ENCODE data around the gene RTL5. TPM values are rescaled to one million over a fixed set of nuclear protein-coding genes. Genes with fewer than 3 reads are reported as not detected.
A peak's percentile ranks its signal among the peaks of the same experiment; 100 is the strongest.

RTL5 gene
- total RNA-seq, 1 experiment from 2014 or later = not detected

- DNase-seq (ENCODE audit: low read depth) = no peak
Observed at GRCh38 chrX:72130156-72130761, 1.5 kb downstream of the RTL5 start.

DNA sequence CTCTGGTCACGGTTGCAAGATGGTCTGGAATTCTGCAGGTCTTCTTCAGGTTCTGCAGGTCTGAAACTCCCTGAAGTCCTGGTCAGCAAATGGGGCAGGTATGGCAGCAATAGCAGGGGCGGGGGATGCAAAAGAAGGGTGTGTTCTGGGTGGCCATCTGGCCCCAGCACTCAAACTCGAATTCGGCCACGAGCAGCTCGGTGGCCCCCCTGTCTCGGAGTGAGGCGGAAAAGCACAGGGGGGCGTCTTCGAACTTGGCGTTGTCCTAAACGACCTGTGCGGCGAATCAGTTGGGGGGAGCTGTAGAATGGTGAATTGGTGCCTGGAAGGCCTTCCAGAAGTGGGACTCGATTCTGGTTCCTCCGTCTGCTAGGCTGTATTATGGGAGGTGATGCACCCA is 2.1 kb downstream of the RTL5 start:
- DNase-seq (ENCODE audit: low read depth) = no peak

DNA sequence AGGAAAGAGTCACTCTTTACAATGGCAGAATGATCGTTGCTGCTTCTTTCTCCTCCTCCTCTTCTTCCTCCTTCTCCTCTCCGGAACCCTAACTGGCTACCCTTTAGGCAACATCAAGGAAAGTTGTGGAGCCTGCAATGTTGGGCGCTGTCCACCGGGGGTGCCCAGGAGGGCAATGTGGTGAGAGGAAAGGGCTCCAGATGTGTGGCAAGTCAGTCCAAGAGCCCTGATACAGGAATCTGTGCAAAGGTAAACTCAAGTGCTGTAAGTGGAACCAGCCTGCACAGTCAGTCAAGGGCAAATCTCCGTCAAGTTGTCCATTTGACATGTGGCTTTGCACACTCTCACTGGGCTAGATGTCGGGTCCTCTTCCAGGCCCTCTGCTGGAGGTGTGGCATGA is 2.8 kb downstream of the RTL5 start:
- DNase-seq (ENCODE audit: low read depth) = no peak

- DNase-seq (ENCODE audit: low read depth) = no peak
Observed at GRCh38 chrX:72128183-72128834, 3.4 kb downstream of the RTL5 start.

DNA sequence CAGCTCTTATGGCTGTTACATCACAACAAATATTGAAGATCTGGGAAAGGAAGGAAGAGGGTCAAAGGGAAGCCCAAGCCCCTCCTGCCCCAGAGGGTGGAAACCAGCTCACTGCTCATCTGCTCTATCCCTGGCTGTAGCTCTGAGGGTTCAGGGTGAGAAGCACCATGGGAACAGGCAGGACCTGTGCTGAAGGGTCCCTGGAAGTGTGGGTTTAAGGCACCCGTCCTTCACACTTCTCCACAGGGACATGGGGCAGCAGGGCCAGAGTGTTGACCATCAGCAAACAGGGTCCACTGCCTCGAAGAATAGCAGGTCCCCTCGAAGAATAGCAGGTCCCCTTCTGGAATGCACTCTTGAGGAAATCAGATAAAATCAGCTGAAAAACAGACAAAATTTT is 4.4 kb downstream of the RTL5 start:
- no peak for DNase-seq (ENCODE audit: low read depth)

- peak; percentile 83 for DNase-seq (ENCODE audit: low read depth)
Observed at GRCh38 chrX:72126539-72127140, 5.1 kb downstream of the RTL5 start.

DNA sequence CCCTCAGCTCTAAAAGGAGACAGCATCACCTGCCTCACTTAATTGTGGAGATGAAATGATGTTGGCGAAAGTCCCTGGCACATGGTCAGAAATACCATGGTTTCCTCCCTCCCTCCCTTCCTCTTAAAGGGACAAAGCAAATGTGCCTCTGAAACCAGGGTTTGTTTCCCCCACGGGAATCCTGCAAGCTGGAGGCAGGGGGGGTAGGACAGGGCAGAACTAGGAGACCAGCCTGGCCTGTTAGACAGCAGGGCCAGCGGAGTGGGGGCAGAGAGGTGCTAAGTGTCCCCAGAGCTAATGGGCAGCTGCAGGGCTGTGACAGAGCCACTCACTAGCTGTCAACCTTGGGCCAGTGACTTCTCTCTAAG is 5.7 kb downstream of the RTL5 start:
- DNase-seq (ENCODE audit: low read depth) = no peak

GRCh38 chrX:72125331-72126047 is 6.2 kb downstream of the RTL5 start:
- DNase-seq (ENCODE audit: low read depth) = no peak

DNA sequence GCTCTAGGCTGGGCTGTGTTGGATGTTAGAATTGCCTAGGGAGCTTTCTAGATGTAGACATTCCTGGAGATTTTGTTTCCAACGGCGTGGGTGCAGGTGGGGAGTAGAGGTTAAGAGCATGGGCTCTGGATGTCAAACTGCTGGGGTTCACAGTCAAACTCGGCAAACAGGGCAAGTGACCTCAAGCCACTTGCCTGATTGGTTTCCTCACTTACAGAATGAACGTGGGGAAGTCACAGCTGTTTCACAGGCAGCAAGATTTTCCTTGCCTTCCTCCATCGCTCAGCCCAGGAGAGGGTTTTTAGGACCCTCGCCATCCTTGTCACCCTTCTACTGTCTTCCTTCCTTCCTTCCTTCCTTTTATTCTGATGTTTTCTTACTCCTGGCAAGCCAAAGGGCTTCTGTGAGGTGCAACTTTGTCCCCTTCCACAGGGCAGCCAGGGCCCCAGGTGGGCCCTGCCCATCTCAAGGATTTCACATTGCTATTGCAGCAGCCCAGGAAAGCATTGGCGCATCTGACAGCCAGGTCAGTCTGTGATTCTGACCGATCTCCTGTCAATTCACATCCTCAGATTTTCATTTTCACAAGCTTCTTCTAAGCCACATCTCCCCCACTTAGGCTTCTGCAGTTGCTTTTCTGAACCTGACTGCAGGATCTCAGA is 7.0 kb downstream of the RTL5 start:
- DNase-seq (ENCODE audit: low read depth) = no peak

- peak; percentile 23 for DNase-seq (ENCODE audit: low read depth)
Observed at GRCh38 chrX:72123471-72124185, 8.1 kb downstream of the RTL5 start.

DNA sequence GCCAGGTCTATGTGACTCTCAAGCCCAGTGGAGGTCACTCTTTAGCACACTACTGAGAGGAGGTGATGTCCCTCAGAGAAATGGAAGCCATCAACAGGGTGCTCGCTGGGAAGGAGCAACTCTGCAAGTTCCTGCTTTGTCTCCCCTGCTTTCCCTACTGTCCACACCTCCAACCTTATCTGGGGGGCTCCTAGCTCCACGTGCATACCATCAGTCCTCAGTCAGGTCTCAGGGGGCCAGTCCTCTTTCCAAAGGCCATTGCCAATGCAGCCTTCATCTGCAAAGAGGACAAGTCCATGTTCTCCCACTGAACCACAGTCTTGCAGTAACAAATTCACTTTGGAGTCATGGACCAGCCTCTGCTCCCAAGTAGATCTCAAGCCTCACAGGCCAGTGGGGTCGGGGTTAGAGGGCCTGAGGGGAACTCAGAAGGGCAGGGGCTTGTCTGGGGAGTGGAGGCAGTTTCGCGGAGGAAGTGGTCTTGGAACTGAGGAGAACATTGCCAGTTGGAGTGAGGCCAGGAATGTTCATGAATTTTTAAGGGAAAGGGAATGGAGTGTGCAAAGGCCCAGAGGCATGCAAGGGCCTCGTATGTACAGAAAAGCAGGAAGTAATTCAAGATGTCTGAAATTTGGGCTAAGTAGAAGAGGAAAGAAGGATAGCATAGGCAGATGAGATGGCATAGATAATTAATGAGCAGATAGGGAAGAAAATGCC is 8.9 kb downstream of the RTL5 start:
- DNase-seq (ENCODE audit: low read depth) = no peak

DNA sequence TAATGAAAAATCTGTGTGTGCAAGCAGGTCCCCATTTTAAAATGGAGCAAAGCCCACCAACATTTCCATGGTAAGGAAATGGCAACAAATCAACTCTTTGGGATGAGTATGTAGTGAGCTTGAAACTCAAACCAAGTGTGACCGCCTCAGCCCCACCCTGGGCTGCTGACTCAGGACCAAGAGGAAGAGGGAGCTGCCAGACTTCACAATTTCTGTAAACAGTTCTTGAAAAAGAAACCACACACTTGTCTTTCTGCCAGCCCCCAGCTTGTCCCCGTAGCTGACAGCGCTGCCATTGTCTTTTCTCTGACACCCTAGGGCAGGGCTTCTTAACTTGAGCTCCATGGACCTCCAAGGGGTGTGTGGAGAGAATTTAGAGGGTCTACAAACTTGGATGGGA is 10.3 kb downstream of the RTL5 start:
- peak; percentile 84 for DNase-seq (ENCODE audit: low read depth)

GRCh38 chrX:72120837-72121236 is 10.9 kb downstream of the RTL5 start:
- peak; percentile 16 for DNase-seq (ENCODE audit: low read depth)

- DNase-seq (ENCODE audit: low read depth) = no peak
Observed at GRCh38 chrX:72117636-72118210, 14.0 kb downstream of the RTL5 start.

GRCh38 chrX:72115380-72115779 is 16.3 kb downstream of the RTL5 start:
- no peak for DNase-seq (ENCODE audit: low read depth)

DNA sequence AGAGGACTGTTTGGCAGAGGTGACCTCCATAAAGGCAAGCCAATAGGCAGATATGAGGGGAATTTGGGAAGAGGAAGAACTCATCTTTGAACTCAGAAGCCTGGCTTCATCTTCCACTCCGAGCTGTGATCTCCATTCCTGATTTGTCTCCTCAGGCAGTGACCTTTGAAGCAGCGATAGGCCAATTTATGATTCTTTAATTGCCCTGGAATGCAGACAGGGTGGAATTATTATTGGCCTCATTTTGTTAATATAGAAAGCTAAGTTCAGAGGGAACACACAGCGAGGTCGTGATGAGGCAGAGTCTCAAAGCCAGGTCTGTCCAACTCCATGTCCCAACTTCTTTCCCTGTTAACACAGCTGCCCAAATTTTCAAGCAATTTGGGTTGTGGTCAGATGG is 16.9 kb downstream of the RTL5 start:
- DNase-seq (ENCODE audit: low read depth) = no peak

- DNase-seq (ENCODE audit: low read depth) = no peak
Observed at GRCh38 chrX:72114306-72114705, 17.4 kb downstream of the RTL5 start.

DNA sequence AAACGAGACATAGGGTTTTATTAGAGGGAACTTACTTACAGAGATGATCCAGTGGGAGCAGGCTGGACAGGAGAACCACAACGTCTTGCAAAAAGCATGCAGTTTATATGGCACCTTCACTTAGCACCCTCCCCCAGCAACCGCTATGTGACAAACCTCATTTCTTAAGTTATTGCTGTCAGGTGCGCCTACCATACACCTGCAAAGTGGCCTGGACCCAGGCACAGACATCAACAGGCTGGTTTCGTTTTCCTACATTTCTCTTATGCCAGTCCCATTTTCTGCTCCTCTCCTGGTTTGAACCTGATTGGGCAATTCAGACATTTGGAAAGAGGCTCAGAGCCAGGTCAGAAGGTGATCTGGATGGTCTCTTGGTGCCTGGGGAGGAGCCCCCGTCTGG is 18.3 kb downstream of the RTL5 start:
- DNase-seq (ENCODE audit: low read depth) = no peak

DNA sequence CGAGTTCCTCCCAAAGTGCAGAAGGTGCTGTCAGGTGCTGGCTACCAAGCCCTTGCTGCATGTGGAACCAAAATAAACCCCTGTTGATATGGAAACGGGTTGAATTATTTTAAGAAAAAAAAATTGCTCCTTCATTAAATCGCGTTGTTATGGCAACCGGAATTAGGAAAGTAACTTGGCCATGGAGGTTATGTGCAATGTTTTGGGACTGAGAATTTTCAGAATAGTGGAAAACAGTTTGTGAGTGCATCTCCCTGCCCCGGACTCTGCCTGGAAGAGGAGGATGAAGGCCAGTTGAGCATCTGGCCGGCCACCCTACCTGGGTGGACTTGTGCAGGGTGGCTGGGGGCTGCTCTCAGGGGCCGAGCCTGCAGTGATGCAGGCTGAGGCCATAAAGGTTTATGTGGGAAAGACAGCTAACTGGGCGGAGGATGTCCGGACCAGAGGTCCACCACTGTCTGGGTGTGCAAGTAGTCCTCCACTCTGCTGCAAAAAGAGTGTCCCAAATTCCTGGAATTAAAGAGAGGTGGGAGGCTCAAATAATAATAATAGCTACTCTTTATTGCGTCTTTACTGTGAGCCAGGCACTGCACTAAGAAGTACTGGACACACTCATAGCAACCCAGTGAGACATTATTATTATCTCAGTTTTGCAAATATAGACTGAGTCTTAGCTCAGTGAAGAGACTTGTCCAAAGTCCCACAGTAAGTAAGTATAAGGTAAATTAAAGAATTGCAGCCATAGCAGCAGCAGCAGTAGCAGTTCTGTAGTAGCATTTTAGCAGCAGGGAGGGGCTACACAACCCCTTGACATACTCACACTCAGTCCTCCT is 20.6 kb downstream of the RTL5 start:
- peak; percentile 36 for DNase-seq (ENCODE audit: low read depth)

All from HT1080 (cell line).